ENCODE results near the gene ESD.

ESD gene

GRCh38 chr13:46797501-46798237 is 708 bp upstream of the ESD start:
- H4K20me1 ChIP-seq (ENCODE audit: insufficient read depth, low read length): no peaks in the 10 kb centered on the region
- no peaks in the 10 kb centered on the region for H3K9me2 ChIP-seq (ENCODE audit: low read depth, low read length)
- H3K27me3 ChIP-seq (ENCODE audit: insufficient read depth, low read length): no peaks in the 10 kb centered on the region
- H3K4me2 ChIP-seq (ENCODE audit: low read length): peak overlapping the region; percentile 75
- H2AFZ ChIP-seq (ENCODE audit: low read length): peak overlapping the region; percentile 72
- peak overlapping the region; percentile 92 for H3K9ac ChIP-seq (ENCODE audit: low read length)
- no peaks in the 10 kb centered on the region for H3F3A ChIP-seq (ENCODE audit: insufficient read depth, low read length)
- peak overlapping the region; percentile 84 for H3K4me3 ChIP-seq (ENCODE audit: low read depth, low read length, poor library complexity, severe bottlenecking)
- 0 out of 2 replicates have a peak, but pooled peaks cover 4% of the 10 kb centered on the region for H3K36me3 ChIP-seq (ENCODE audit: insufficient read depth, low read length)
- peaks cover 33% of the 10 kb centered on the region for H3K4me1 ChIP-seq (ENCODE audit: insufficient read depth, low read length, severe bottlenecking)
- H3K79me2 ChIP-seq (ENCODE audit: insufficient read depth, low read length): peaks cover 23% of the 10 kb centered on the region
- no peak for TF ChIP-seq CTCF (IDR thresholded peaks at IDR 0.05; ENCODE audit: low read length)
- no peak for TF ChIP-seq EZH2 (IDR thresholded peaks at IDR 0.05; ENCODE audit: borderline replicate concordance, low read length)
- peak overlapping the region; percentile 65 for H3K27ac ChIP-seq (ENCODE audit: low read depth, low read length, poor library complexity, severe bottlenecking)
- no peaks in the 10 kb centered on the region for H3K9me3 ChIP-seq (ENCODE audit: low read length)

GRCh38 chr13:46796129-46796514 is 839 bp downstream of the ESD start:
- Histone ChIP-seq H3K9ac (ENCODE audit: low read length) (peak overlapping the region; percentile 92), H3K9me3 (ENCODE audit: low read length) (no peaks in the 10 kb centered on the region), H4K20me1 (ENCODE audit: insufficient read depth, low read length) (no peaks in the 10 kb centered on the region), H3F3A (ENCODE audit: insufficient read depth, low read length) (no peaks in the 10 kb centered on the region), H3K27me3 (ENCODE audit: insufficient read depth, low read length) (no peaks in the 10 kb centered on the region), H2AFZ (ENCODE audit: low read length) (no peak overlapping the region), H3K4me1 (ENCODE audit: insufficient read depth, low read length, severe bottlenecking) (peaks cover 33% of the 10 kb centered on the region), H3K9me2 (ENCODE audit: low read depth, low read length) (no peaks in the 10 kb centered on the region), H3K27ac (ENCODE audit: low read depth, low read length, poor library complexity, severe bottlenecking) (peak overlapping the region; percentile 65), H3K79me2 (ENCODE audit: insufficient read depth, low read length) (peaks cover 23% of the 10 kb centered on the region), H3K36me3 (ENCODE audit: insufficient read depth, low read length) (peaks cover 8% of the 10 kb centered on the region), H3K4me3 (ENCODE audit: low read depth, low read length, poor library complexity, severe bottlenecking) (peak overlapping the region; percentile 84), H3K4me2 (ENCODE audit: low read length) (peak overlapping the region; percentile 75)
- no peak for TF ChIP-seq CTCF (IDR thresholded peaks at IDR 0.05; ENCODE audit: low read length)
- no peak for TF ChIP-seq EZH2 (IDR thresholded peaks at IDR 0.05; ENCODE audit: borderline replicate concordance, low read length)

GRCh38 chr13:46795321-46795720 is 1.6 kb downstream of the ESD start:
- H3K9me3 ChIP-seq (ENCODE audit: low read length): no peaks in the 10 kb centered on the region
- H3F3A ChIP-seq (ENCODE audit: insufficient read depth, low read length): no peaks in the 10 kb centered on the region
- TF ChIP-seq CTCF (IDR thresholded peaks at IDR 0.05; ENCODE audit: low read length): no peak
- TF ChIP-seq EZH2 (IDR thresholded peaks at IDR 0.05; ENCODE audit: borderline replicate concordance, low read length): no peak
- H3K36me3 ChIP-seq (ENCODE audit: insufficient read depth, low read length): peaks cover 16% of the 10 kb centered on the region
- peaks cover 23% of the 10 kb centered on the region for H3K79me2 ChIP-seq (ENCODE audit: insufficient read depth, low read length)
- H3K4me2 ChIP-seq (ENCODE audit: low read length): peak overlapping the region; percentile 75
- H2AFZ ChIP-seq (ENCODE audit: low read length): no peak overlapping the region
- H3K27me3 ChIP-seq (ENCODE audit: insufficient read depth, low read length): no peaks in the 10 kb centered on the region
- H3K4me1 ChIP-seq (ENCODE audit: insufficient read depth, low read length, severe bottlenecking): peaks cover 33% of the 10 kb centered on the region
- no peaks in the 10 kb centered on the region for H3K9me2 ChIP-seq (ENCODE audit: low read depth, low read length)
- H4K20me1 ChIP-seq (ENCODE audit: insufficient read depth, low read length): no peaks in the 10 kb centered on the region
- H3K4me3 ChIP-seq (ENCODE audit: low read depth, low read length, poor library complexity, severe bottlenecking): peak overlapping the region; percentile 84
- H3K9ac ChIP-seq (ENCODE audit: low read length): no peak overlapping the region; the same call in 1 of the 2 replicates
- H3K27ac ChIP-seq (ENCODE audit: low read depth, low read length, poor library complexity, severe bottlenecking): no peak overlapping the region

Measured in OCI-LY1 (cell line).